ES-I3 (cell line): ENCODE data around the gene VAT1L.

Source experiments
- H3K36me3 ChIP-seq: 2 replicates; pipeline ENCODE4 v1.6.1; 2013; ENCODE audit warnings: mild to moderate bottlenecking, low read length, control low read depth, moderate library complexity; ENCODE audit not compliant: insufficient read depth
- H3K4me1 ChIP-seq: 2 replicates; pipeline ENCODE4 v1.6.1; 2013; ENCODE audit warnings: mild to moderate bottlenecking, control low read depth, low read length; ENCODE audit not compliant: insufficient read depth
- H3K9ac ChIP-seq: 2 replicates; pipeline ENCODE4 v1.6.1; 2013; ENCODE audit warnings: low read depth, mild to moderate bottlenecking, low read length, moderate library complexity
- H3K9me3 ChIP-seq: 2 replicates; pipeline ENCODE4 v1.6.1; 2013; ENCODE audit warnings: mild to moderate bottlenecking, low read length, moderate library complexity; ENCODE audit not compliant: control insufficient read depth, insufficient read depth

The VAT1L gene

DNA sequence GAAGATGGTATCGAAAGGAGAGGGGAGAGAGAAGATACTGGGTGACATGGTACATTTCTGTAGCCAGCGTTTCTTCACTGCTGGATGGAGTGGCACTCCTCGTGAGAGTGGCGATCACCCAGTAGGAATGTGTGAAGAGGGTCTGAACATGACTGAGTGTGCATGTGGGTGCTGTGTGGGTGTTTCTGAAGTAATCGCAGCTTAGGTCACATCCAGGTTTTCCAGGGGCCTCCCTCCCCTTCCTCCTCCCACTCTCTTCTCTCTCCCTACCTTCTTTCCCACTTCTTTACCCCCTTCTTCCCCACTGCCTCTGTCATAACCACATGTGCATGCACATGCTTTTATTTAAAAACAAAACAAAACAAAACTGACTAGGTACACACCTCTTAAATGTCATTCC is 235.8 kb downstream of the VAT1L start:
- H3K9ac ChIP-seq = no peak overlapping the region
- peaks cover 11% of the 10 kb centered on the region for H3K4me1 ChIP-seq
- H3K36me3 ChIP-seq = no peaks in the 10 kb centered on the region
- H3K9me3 ChIP-seq = no peaks in the 10 kb centered on the region

DNA sequence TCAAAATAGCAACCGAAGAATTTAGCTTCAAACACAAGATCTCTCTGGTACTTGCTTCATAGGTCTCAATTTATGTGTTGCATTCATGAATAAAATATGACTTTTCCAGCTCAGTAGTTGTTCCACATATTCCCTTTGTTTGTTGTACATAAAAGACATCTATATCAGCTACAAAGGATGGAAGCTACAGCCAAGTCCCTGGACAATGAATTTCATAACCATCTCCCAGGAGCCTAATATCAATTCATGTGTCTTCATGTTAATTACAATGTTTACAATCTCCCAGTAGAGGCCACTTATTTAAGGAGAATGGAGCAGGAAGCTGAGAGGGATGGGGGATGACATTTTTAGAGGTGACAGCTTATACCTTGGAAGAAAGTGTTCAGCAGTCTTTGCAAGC is 237.3 kb downstream of the VAT1L start:
- no peaks in the 10 kb centered on the region for H3K9me3 ChIP-seq
- H3K9ac ChIP-seq = no peak overlapping the region
- peaks cover 11% of the 10 kb centered on the region for H3K4me1 ChIP-seq
- H3K36me3 ChIP-seq = no peaks in the 10 kb centered on the region

GRCh38 chr16:78028018-78028417 is 239.7 kb downstream of the VAT1L start:
- no peaks in the 10 kb centered on the region for H3K9me3 ChIP-seq
- H3K36me3 ChIP-seq = no peaks in the 10 kb centered on the region
- H3K9ac ChIP-seq = no peak overlapping the region
- H3K4me1 ChIP-seq = peaks cover 2% of the 10 kb centered on the region; the same call in 1 of the 2 replicates
